GM18499 (cell line): Measurements from ENCODE around the gene TCHHL1.

ENCODE experiments used
- ATAC-seq: cut with Tn5 transposase; IDR thresholded peaks from one replicate; pipeline ENCODE4 v1.9.1; 2021; ENCODE audit warnings: moderate number of reproducible peaks; ENCODE audit not compliant: insufficient read depth, unreplicated experiment

The TCHHL1 gene

GRCh38 chr1:152042030-152042429, 46.8 kb downstream of the TCHHL1 start:
- ATAC-seq, result no peak

GRCh38 chr1:152039886-152040285, 49.0 kb downstream of the TCHHL1 start:
- no peak for ATAC-seq

- ATAC-seq, result no peak
These were observed 49.4 kb downstream of the TCHHL1 start for GRCh38 chr1:152039461-152039860.

GRCh38 chr1:152038871-152039270, 50.0 kb downstream of the TCHHL1 start:
- no peak for ATAC-seq

GRCh38 chr1:152036267-152037216, 52.3 kb downstream of the TCHHL1 start, which contains the start of gene S100A11:
Gene S100A11, minus strand, starts transcription at chr1:152037004. Its CDS starts 89 bp downstream, at chr1:152036915.
- no peak for ATAC-seq

- ATAC-seq, result no peak
These were observed 53.2 kb downstream of the TCHHL1 start for GRCh38 chr1:152035539-152036266.

GRCh38 chr1:152034654-152035538, 54.0 kb downstream of the TCHHL1 start:
- no peak for ATAC-seq

GRCh38 chr1:152034324-152034653, 54.6 kb downstream of the TCHHL1 start:
- ATAC-seq, result no peak
